T-helper 1 cell (primary cell): Measurements from ENCODE around the gene SGMS2.
"Not testable (repeated sequence)": the region's sequence is repeated elsewhere in the genome, so short reads cannot be mapped to it uniquely, and the experiment has no call there.

Experiments used
- DNase-seq, 5 donors: peaks; one replicate each; pipeline ENCODE4 v3.0.0-alpha.2; 2012 to 2020

Gene SGMS2

DNA sequence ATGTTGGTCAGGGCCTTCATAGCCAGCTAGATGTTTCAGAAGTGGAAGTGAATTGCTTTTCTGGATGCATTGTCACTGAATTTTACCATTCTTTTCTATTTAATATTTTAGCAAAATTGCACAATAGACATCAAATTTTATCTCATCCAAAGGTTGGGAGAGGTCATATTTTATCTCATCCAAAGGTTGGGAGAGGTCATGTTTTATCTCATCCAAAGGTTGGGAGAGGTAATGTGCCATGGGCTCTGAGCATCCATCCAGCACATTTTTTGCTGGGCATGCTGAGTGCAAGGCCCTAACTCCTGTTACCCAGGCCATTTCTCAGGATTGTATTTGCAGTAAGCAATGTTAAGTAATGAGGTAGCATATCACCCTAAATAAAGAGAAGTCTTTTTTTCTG, 91.9 kb downstream of the SGMS2 start:
- DNase-seq: no peak

GRCh38 chr4:107917500-107917899, 92.8 kb downstream of the SGMS2 start:
- DNase-seq: no peak

GRCh38 chr4:107922486-107923473, 98.0 kb downstream of the SGMS2 start:
- no peak for DNase-seq

GRCh38 chr4:107925713-107926112, 101.0 kb downstream of the SGMS2 start:
- not testable (repeated sequence) for DNase-seq

GRCh38 chr4:107926875-107927274, 102.1 kb downstream of the SGMS2 start:
- not testable (repeated sequence) for DNase-seq

DNA sequence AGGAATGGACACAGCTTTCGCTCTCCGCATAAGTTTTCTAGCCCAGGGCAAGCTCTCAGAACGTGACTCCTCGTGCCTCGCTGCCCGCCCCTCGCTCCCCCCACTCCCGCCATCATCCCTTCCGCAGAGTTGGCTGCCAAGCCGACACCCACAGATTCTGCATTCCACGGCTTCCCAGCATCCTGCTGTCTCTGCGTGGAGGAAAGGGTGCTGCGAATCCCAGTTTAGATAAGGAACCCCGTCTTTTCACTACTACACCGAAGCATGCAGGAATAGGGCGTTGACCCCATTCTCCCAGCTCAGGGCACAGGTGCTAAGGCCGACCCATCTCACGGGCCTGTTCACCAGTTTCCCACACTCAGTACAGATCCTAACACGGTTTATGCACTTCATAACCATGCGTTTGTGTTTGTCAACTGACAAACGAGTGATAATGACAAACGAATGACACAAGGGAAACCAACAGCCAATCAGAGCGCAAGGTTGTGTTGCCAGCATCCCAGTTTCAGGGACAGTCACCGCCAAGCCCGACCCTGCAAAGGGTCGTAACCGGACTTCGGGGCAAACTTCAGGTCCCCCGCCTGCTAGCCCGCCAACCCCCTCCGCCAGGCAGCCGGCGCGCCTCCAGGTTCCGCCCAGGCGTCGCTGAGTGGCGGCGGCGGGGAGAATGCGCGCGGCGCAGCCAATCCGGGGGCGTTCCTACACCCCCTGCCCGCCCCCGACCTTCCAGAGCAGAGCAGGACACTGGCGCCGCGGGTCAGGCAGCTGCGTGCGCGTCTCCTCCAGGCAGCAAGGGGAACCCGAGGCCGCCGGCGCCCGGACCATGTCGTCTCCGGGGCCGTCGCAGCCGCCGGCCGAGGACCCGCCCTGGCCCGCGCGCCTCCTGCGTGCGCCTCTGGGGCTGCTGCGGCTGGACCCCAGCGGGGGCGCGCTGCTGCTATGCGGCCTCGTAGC, 106.4 kb downstream of the SGMS2 start, which contains the start of gene CYP2U1:
Gene CYP2U1 (plus strand): TSS at position 729 of the 954 bp plus-strand sequence. CDS start 95 bp downstream, at position 824.
- DNase-seq: peak; percentile 69 to 80 (median 75)

GRCh38 chr4:107931775-107932321, 107.1 kb downstream of the SGMS2 start:
- DNase-seq: peak; percentile 5 to 9 (median 8)

GRCh38 chr4:107935246-107935645, 110.5 kb downstream of the SGMS2 start:
- no peak for DNase-seq

DNA sequence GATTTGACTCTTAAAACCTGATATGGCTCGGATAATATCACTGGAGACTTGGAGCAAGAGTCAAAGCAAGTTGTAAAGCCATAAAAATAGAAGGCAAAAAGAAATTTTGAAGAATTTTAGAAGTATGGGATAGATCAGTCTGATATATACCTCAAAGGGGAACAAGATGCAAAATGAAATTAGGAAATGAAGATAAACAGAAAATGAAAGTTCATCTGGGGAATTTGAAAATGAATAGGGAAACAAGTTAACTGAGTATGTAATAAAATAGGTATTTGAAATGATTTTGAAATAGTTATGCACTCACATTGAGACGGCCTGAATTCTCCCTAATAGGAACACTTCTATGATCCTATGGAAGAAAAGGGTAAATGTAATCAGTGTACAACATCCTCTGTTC, 112.3 kb downstream of the SGMS2 start:
- no peak for DNase-seq

DNA sequence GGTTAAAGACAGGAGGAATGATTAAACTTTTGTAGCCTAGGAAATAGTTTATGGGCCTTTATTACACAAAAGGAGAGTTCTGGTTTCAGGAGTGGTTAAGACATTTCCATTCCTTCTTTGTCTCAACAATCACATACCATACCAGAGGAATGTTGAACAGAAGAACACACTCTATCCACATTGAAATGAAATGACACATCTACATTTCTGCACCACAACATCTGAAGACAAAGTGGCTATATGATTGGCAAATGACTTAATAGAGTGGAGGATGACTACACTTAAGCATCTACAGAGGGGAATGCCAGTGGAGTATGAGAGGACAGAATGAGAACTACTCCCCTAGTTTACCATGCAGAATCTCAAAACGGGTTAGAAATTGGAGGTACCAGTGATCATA, 114.6 kb downstream of the SGMS2 start:
- no peak for DNase-seq

- DNase-seq: no peak
These were observed 121.1 kb downstream of the SGMS2 start for GRCh38 chr4:107945809-107946208.

DNA sequence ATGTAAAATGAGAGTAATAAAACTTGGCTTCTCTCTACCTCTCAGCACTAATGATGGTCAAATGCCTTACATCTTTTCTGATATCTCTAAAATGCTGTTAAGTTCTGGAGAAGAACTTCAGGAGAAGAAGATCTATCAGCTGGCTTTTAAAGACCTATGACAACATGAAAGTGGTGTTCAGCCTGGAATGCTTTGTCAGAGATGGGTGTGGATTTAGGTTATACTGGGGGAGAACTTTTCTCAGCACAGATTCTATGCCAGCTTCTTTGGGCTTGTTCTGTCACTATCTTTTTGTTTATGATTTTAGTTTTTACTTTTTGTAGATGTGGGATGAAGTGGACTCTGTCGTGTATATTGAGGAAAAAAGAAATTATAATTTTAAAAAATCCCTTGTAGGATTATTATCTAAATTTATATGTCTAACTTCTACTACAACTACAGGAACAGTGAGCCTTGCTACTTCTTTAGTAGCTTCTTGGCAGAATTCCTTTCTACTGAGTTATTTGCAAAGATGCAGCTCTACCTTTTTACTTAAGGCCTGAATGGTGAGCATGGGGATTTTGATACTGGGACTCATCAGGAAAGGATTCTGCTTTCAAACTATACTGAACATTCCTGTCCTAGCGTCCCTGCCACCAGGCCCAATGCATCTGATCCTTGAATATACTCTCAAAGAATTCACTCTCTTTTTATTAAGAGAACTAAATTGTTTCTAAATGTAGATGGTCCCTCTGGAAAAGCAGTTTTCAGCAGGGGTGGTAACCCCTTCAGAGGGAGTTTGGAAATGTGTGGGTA, 126.2 kb downstream of the SGMS2 start:
- no peak for DNase-seq

DNA sequence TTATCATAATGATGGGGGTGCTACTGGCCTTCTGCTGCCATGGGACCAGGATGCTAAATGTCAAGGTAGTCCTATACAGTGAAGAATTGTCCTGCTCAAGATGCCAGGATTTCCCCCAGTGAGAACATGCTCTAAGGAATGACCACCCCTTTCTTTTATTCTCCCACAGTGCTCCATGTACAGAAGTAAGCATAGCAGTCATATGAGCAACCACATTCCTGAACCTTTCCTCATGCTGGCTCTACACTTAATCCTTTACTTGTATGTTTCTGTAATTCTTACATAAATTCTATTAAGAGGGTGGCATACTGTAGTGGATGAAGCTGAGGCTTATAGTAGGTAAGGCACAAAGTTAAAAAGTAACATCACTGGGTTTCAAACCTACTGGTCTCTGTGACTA, 126.8 kb downstream of the SGMS2 start:
- DNase-seq: no peak

- DNase-seq: no peak
These were observed 131.3 kb downstream of the SGMS2 start for GRCh38 chr4:107956011-107956410.
